H1 (cell line): Measurements from ENCODE around the gene ASB14. TPM values are rescaled to one million over a fixed set of nuclear protein-coding genes. Genes with fewer than 3 reads are reported as not detected.

Source experiments
- ATF3 ChIP-seq: IDR thresholded peaks from 2 replicates; pipeline ENCODE4 v1.6.1; 2011; ENCODE audit warnings: low read depth, mild to moderate bottlenecking, low read length; ENCODE audit not compliant: insufficient read depth
- CREB1 ChIP-seq: IDR thresholded peaks from 2 replicates; pipeline ENCODE4 v1.6.1; 2012; ENCODE audit warnings: inconsistent platforms
- JUND ChIP-seq: IDR thresholded peaks from 2 replicates; pipeline ENCODE4 v1.6.1; 2011; ENCODE audit warnings: mild to moderate bottlenecking, improper control_type of control experiment, low read length
- MAX ChIP-seq: IDR thresholded peaks from 2 replicates; pipeline ENCODE4 v1.6.1; 2012; ENCODE audit warnings: inconsistent platforms
- SP4 ChIP-seq: IDR thresholded peaks from 2 replicates; pipeline ENCODE4 v1.6.1; 2012; ENCODE audit warnings: low read length, inconsistent platforms
- polyA plus RNA-seq, 7 experiments: library from polyadenylated mRNA; depleted of rRNA in 3 of 7; stranded (reverse) in 5 of 7; unstranded in 2 of 7; fragments of >200 nt in 5 of 7; fragments of 200-250 nt in 2 of 7; gene quantifications; 1 replicate in 5 of 7; 2 replicates in 1 of 7; 4 replicates in 1 of 7; pipeline versions ENCODE4 v1.2.1 to v1.2.3, GENCODE V29; 2011 to 2013; ENCODE audit warnings: missing spikeins in 2 of 7, mixed read lengths in 2 of 7
- total RNA-seq: library from RNA; stranded (reverse); fragmentation: NEBNext Ultra II Directional; extraction: Animal tissue kit (Norgen Biotek cat#: 25700); gene quantifications from 2 replicates; pipeline ENCODE4 v1.2.1, GENCODE V29; 2021

Gene ASB14
- total and polyA plus RNA-seq, 2 of the 8 experiments (the other 6 are each of a cell fraction or from before 2014, with no cell fraction given) = not detected

DNA sequence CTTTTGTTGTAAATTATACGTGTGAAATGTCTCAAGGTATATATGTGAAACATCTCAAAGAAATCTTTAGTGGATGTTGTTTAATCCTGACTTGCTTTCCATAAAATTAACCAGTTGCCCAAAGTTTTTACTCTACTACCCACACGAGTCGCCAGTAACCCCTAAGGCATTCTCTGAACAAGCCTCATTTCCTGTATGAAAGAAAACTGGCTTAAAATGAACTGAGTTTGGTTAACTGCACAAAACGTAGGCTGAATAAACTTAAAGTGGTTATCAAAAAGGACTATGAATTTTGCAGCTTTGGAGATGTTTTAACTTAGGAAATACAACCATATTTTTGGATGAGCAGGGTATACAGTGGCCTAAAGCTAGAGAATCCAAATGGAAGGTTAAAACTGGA lies 67.6 kb downstream of the ASB14 start (continued):
- TF ChIP-seq ATF3 (no peak), JUND (no peak), SP4 (no peak), CREB1 (no peak), MAX (no peak)
